HL-60/S4 treated with retinoic acid at 250 ng/mL for 4 days and 3 days (cell line): ENCODE measurements around the gene COPS3.

ENCODE experiments used
- in situ Hi-C: fragments of 300-500 bp; cut with MboI; formaldehyde crosslinking; loops from 2 replicates; pipeline ENCODE4 v1.7.0; 2022; ENCODE audit warnings: low sequenced_read_pairs

The COPS3 gene

GRCh38 chr17:17221329-17221728 is 59.7 kb downstream of the COPS3 start:
- in situ Hi-C loops: no loop called here

GRCh38 chr17:17220529-17220928 is 60.5 kb downstream of the COPS3 start:
- in situ Hi-C loops: no loop called here

GRCh38 chr17:17217995-17218394 is 63.1 kb downstream of the COPS3 start:
- in situ Hi-C loops: no loop called here

GRCh38 chr17:17216776-17217175 is 64.3 kb downstream of the COPS3 start:
- in situ Hi-C loops: no loop called here

GRCh38 chr17:17216236-17216635 is 64.8 kb downstream of the COPS3 start:
- in situ Hi-C loops: no loop called here

GRCh38 chr17:17215575-17215974 is 65.5 kb downstream of the COPS3 start:
- in situ Hi-C loops: no loop called here

GRCh38 chr17:17214646-17215436 is 66.2 kb downstream of the COPS3 start:
- in situ Hi-C loops: no loop called here

GRCh38 chr17:17213775-17214174 is 67.3 kb downstream of the COPS3 start:
- in situ Hi-C loops: no loop called here

- in situ Hi-C loops: no loop called here
Observed at GRCh38 chr17:17207998-17208397, 73.0 kb downstream of the COPS3 start.

GRCh38 chr17:17206913-17207335 is 74.1 kb downstream of the COPS3 start:
- in situ Hi-C loops: no loop called here

- in situ Hi-C loops: no loop called here
Observed at GRCh38 chr17:17206124-17206912, 74.7 kb downstream of the COPS3 start, which contains the start of gene PLD6. Gene PLD6 (minus strand): TSS chr17:17206333. CDS start chr17:17206286, 47 bp downstream.

GRCh38 chr17:17205368-17206123 is 75.5 kb downstream of the COPS3 start:
- in situ Hi-C loops: no loop called here

GRCh38 chr17:17204635-17205231 is 76.3 kb downstream of the COPS3 start:
- in situ Hi-C loops: no loop called here

GRCh38 chr17:17204041-17204591 is 76.9 kb downstream of the COPS3 start:
- in situ Hi-C loops: no loop called here

- in situ Hi-C loops: no loop called here
Observed at GRCh38 chr17:17203173-17203730, 77.8 kb downstream of the COPS3 start.

GRCh38 chr17:17201907-17202306 is 79.1 kb downstream of the COPS3 start:
- in situ Hi-C loops: no loop called here

- in situ Hi-C loops: no loop called here
Observed at GRCh38 chr17:17201271-17201670, 79.8 kb downstream of the COPS3 start.

- in situ Hi-C loops: no loop called here
Observed at GRCh38 chr17:17200831-17201230, 80.2 kb downstream of the COPS3 start.

- in situ Hi-C loops: no loop called here
Observed at GRCh38 chr17:17200311-17200710, 80.7 kb downstream of the COPS3 start.

GRCh38 chr17:17198281-17198680 is 82.8 kb downstream of the COPS3 start:
- in situ Hi-C loops: no loop called here
